HTERT RPE-1 (cell line): ENCODE measurements around the gene PLEKHG4B.
"Not testable (repeated sequence)": the region's sequence is repeated elsewhere in the genome, so short reads cannot be mapped to it uniquely, and the experiment has no call there.

ENCODE experiments used
- in situ Hi-C: fragments of 300-500 bp; cut with MboI; formaldehyde crosslinking; loops from 4 replicates; pipeline ENCODE4 v1.14.3; 2020; ENCODE audit warnings: low sequenced_read_pairs

PLEKHG4B gene

DNA sequence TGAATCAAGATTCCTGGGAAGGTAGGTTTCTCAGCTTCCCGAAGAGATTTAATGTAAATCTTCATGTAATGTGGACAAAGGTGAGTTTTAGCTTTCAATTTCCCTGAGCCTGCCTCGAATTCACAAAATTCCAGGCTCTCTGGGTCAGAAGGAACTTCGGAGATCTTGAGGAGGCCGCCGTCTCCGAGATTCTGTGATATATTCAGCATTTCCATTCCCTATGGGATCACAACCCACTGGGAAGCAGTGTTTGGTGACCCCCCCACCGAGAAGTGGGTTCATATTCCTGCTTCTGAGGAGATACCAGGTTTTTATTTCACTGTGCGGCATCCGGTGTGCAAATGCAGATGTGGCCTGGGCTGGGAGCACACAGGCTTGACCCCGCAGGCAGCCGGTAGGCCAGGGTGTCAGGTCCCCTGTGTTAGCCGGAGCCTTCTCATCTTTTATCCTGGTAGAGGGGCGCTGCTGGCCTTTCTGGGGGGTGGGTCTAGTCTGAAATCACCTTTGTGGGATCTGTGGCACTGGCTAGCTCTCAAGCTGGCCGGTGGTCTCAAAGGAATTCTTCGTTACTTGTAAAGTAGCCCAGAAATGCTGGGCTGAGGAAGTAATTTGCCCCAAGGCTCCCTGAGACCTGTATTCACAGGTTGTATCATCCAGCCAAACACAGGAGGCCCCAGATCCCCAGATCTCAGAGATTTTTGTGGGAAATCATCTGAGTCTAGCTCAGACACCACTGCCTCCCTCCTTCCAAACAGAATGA is 1.4 kb downstream of the PLEKHG4B start:
- in situ Hi-C loops = no loop called here

DNA sequence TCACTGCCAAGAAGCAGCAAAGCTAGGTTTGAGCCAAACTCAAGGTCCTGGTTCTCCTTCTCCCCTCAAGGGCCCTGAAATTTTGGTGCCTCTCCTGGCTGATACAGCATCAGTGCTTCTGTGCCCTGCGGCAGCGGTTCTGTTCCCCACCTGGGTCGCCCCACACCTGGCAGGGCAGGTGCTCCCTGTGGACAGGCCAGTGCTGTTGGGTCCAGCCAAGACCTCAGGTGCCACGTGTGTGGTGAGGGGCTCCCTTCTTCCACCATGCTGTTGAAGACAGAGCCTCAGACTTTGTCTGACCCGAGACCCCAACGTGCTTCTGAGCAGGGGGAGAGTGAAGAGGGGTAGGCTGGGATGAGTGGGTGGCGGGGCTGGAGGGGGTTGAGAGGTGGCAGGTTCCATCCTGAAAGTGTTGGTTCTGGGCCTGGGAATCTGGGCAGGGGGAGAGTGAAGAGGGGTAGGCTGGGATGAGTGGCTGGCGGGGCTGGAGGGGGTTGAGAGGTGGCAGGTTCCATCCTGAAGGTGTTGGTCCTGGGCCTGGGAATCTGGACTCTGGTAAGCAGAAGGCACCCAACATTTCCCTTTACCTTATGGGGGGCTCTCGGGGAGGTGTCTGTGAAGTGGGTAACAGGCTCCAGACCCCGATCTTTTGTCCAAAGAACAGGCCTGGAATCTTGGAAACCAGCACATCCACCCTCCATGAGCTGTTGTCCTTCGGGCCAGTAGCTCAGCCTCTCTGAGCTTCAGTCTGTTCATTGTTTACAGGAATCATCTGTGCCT is 2.3 kb downstream of the PLEKHG4B start:
- in situ Hi-C loops = no loop called here

DNA sequence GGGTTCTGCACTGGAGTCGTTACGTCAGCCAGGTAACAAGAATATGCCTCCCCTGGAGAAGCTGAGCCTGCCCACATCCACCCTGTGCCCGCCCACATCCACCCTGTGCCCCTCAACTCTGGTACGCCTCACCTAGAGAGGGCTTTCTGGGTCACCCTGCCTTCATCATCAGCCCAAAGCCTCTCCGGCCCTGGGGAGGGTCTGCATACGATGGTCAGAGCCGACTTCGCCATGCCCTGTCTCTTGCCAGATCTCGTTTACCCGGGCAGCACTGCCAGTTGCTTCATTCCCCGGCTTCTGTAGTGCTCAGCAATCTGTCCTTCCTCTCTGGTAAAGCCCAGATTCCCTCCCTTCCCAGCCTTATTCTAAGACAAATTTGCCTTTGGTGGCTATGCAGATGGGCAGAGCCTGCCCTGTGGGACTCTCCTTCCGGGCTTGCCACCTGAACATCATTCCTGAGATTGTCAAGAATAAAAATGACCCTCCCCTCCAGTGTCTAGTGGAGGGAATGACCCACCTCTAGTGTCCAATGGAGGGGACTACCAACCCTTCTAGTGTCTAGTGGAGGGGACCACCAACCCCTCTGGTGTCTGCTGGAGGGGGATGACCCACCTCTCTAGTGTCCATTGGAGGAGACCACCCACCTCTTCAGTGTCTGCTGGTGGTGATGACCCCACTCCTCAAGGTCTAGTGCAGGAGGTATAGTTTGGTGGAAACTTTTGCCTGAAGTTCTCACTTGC is 3.4 kb downstream of the PLEKHG4B start:
- in situ Hi-C loops = no loop called here

DNA sequence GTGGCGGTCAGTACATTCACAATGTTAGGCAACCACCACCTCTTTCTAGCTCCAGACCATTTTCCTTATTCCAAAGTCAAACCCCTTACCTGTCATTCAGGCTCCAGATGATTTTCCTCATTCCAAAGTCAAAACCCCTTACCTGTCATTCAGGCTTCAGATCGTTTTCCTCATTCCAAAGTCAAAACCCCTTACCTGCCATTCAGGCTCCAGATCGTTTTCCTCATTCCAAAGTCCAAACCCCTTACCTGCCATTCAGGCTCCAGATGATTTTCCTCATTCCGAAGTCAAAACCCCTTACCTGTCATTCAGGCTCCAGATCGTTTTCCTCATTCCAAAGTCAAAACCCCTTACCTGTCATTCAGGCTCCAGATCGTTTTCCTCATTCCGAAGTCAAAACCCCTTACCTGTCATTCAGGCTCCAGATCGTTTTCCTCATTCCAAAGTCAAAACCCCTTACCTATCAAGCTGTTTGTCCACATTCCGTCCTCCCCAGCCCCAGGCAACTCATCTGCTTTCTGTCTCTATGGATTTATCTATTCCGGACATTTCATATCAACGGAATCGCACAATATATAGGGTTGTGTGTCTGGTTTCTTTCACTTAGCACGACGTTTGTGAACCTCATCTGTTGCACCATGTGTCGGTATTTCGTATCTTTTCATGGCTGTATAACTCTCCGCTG is 5.2 kb downstream of the PLEKHG4B start:
- in situ Hi-C loops = no loop called here

DNA sequence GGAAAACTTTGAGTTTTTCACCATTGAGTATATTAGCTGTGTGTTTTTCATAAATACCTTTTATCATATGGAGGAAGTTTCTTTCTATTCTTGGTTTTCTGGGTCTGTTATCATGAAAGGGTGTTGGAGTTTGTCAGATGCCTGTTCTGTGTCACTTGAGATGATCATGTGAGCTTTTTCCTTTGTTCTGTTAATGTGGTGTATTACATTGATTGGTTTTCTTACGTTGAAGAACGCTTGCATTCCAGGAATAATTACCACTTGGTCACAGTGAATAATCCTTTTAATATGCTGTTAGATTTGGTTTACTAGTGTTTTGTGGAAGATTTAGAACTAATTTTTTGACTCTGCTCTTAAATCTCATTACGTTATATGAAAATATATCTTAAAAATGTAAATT is 7.8 kb downstream of the PLEKHG4B start:
- in situ Hi-C loops = no loop called here

DNA sequence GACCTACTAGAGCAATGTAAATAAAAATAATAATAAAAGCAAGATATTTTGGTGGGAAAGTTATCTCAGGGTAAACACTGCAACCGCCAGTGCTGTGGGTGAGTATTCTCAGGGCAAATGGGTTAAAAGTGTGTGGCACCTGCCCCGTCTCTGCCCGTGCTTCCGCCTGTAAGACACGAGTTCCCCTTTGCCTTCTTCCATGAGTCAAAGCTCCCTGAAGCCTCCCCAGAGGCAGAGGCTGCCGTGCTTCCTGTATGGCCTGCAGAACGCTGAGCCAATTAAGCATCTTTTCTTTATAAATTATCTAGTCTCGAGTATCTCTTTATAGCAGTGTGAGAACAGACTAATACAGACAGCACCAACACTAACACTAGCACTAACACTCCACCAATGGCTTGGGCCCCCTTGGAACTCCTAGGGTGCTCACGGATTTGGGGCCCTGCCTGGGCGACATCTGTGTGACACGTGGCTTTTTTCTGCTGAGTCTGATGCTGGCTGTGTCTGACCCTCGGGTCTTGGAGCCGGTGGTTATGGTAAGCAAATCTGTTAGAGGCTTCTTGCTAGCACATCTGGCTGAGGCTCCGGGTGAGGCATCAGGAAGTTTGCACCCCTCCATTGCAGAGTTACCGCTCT is 10.6 kb downstream of the PLEKHG4B start:
- in situ Hi-C loops = no loop called here

DNA sequence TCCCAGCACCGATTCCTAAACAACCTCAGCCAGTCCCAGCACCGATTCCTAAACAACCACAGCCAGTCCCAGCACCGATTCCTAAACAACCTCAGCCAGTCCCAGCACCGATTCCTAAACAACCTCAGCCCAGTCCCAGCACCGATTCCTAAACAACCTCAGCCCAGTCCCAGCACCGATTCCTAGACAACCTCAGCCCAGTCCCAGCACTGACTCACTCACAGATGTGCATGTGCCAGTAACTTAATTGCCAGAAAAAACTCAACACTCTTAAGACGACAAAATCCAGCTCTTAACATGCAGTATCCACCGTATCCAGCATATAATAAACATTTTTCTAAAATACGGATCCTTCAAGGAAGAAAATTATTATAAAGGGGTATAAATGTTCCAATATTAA is 12.1 kb downstream of the PLEKHG4B start:
- in situ Hi-C loops = not testable (repeated sequence)

DNA sequence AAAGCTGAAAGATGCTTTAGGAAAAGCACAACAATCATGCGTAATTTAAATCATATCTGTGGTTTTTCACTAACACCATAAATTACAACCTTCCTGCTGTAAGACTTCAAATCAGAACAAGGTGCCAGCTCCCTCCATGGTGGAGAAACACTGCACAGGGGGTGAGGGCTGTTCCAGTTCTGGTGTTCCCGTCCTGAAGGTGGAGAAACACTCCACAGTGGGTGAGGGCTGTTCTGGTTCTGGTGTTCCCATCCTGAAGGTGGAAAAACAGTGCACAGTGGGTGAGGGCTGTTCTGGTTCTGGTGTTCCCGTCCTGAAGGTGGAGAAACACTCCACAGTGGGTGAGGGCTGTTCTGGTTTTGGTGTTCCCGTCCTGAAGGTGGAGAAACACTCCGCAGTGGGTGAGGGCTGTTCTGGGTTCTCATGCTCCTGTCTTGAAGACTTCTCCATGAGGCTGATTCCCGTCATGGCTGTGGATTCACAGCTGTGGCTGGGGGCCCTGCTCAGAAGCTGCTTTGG is 12.9 kb downstream of the PLEKHG4B start:
- in situ Hi-C loops = no loop called here

DNA sequence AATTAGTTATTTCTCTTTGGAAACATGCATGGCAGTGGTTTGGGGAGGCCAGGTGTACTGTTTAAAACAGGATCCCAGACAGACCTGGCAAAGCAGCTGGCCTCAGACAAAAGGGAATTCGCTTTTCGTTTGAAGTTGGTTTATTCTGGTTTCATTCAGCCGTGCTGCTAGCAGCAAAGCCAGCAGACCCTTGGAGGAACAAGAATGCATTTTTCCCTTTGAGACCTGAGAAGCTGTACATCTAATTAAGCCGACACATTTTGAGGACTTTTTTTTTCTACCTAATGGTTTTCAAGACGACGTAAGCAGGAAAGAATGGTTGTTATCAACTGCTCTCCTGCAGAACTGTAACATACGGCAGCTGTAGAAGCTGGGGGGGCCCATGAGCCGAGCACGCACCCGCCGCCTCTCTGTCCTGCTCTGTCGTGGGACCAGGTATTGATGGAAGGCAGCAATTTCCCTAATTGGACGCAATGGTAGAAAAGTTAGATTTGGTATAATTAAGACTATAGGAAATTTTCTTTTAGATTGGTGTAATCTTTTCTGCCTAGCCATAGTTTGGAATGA is 13.6 kb downstream of the PLEKHG4B start:
- in situ Hi-C loops = no loop called here

DNA sequence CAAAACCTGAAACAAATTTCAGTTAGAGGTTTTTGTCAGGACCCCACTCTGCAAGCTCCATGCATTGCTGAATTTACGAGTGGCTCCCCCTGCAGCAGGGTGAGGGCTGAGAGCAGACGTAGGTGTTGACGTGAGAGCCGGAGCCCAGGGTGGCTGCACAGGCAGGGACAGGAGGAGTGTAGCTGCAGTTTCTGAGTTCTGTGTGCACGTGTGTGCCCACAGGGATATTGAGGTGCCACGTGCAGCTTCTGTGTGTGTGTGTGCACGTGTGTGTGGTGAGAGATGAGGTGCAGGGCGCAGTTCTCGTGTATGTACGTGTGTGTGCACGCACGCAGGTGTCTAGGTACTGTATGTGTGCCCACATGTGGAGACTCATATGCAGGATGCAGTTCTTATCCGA is 14.6 kb downstream of the PLEKHG4B start:
- in situ Hi-C loops = no loop called here

DNA sequence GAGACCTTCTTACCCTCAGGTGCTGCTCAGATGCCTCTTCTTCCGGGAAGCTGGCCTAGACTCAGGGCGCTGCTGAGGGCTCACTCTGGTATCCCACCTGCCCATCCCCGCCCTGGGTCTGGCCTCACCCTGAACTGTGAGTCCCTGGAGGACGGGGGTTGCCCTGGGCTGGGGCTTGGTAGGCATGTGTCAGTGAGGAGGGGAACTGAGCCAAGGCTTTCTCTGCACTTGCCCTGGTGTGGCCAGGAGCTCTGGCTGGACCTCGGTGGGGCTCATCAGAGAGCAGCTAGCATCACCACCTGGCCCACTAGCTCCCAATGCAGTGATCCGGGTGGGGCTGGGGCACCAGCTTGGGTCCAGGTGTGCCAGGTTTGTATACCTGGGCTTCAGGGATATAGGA is 15.6 kb downstream of the PLEKHG4B start:
- in situ Hi-C loops = no loop called here

DNA sequence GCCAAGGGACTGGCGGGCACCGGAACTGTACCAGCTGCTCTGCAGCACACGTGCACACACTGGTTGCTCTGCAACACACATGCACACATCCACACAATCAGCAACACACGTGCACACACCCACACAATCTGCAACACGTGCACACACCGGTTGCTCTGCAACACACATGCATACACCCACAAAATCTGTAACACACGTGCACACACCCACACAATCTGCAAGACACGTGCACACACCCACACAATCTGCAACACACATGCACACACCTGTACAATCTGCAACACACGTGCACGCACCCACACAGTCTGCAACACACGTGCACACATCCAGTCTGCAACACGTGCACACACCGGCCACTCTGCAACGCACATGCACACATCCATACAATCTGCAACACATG is 17.9 kb downstream of the PLEKHG4B start:
- in situ Hi-C loops = no loop called here

DNA sequence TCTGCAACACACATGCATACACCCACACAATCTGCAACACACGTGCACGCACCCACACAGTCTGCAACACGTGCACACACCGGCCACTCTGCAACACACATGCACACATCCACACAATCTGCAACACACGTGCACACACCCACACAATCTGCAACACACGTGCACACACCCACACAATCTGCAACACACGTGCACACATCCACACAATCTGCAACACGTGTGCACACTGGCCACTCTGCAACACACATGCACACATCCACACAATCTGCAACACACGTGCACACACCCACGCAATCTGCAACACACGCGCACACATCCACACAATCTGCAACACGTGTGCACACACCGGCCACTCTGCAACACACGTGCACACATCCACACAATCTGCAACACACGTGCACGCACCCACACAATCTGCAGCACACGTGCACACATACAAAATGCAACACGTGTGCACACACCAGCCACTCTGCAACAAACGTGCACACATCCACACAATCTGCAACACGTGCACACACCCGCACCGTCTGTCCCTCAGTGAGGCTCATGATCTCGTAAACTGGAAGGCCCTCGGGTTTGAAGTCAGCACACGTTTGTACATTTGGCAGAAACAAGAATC is 18.4 kb downstream of the PLEKHG4B start:
- in situ Hi-C loops = no loop called here

DNA sequence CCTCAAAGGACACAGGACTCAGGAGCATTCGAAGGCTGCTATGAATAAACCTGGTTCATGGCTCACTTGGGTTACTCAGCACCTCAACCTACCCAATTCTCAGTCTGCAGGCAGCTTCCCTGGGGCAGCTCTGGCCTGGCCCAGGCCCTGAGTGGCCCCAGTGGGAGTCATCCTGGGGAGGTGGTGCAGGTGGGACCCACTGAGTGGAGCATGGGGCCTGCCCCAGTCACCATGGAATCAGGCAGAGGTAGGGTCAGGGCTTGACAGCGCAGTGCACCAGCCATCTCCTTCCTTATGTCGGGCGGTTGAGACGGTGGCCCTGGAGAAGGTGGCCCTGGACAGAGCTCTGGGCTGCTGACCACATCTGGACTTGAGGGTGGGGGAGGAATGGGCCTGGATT is 19.2 kb downstream of the PLEKHG4B start:
- in situ Hi-C loops = no loop called here

DNA sequence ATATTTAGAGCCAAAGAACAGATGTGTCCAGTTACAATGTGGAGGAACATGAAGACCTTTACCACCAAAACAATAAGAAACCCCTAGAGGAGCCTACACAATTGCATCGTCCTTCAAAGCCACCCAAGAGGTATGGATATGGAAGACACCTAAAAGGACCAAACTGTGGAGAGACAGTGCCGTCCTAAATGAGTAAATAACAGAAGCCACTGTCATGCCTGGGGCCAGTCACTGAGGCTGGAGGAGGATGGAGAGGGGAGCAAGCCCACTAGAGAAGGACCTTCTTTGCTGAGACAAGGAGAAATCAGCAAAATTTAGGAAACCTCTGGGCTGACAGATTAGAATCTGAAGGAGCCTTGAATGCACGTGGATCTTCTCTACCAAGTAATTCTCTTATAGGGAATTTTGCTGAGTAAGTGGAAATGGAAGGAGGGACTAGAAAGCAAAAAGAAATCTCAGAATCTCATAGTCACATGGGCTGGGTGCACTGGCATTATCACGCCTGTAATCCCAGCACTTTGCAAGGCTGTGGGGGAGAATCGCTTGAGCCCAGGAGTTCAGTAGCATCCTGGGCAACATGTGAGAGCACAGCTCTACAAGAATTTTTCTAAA is 27.6 kb downstream of the PLEKHG4B start:
- in situ Hi-C loops = no loop called here

DNA sequence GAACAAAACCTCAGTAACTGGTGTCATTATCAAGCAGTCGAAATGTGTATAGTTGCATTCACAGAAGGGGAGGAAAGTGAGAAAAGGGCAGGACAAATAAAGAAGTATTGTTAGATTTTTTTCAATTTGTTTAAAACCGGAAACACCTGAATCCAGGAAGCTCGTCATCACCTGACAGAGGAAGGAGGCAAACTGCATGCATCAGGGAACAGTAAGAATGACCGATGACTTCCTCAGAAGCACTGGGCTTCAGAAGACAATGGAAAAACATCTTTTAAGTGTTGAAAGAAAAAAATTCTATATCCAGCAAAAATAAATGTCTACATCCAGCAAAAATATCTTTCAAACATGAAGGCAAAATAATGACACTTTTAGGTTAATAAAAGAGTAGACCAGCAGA is 29.5 kb downstream of the PLEKHG4B start:
- in situ Hi-C loops = no loop called here

DNA sequence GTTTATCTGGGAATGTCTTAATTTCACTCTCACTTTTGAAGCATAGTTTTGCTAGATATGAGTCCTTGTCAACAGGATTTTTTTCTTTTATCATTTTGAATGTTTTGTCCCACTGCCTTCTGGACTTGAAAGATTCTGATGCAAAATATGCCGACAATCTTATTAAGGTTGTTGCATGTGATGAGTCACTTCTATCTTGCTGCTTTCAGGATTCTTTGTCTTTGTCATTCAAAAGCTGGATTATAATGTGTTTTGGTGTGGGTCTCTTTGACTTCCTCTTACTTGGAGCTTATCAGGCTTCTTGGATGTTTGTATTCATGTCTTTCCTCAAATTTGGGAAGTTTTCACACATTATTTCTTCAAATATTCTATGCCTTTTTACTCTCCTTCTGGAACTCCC is 33.8 kb downstream of the PLEKHG4B start:
- in situ Hi-C loops = no loop called here

DNA sequence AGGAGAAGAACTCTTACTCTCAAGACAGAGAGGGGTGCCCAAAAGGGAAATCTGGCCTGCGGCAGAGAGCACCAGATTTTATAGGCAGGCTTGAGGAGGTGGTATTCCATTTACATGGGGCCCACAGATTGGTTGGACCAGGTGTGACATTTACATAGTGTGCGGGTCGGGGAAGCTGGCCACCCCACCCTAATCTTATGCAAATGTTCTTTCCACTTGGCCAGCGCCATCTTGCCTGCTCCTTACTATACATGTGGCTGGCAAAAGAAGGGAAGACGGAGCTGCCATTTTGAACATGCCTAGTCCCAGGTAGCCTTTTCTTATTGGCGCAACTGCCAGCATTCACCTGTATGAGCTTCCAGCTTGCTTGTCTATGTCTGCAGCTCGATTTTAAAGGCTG is 34.8 kb downstream of the PLEKHG4B start:
- in situ Hi-C loops = no loop called here

DNA sequence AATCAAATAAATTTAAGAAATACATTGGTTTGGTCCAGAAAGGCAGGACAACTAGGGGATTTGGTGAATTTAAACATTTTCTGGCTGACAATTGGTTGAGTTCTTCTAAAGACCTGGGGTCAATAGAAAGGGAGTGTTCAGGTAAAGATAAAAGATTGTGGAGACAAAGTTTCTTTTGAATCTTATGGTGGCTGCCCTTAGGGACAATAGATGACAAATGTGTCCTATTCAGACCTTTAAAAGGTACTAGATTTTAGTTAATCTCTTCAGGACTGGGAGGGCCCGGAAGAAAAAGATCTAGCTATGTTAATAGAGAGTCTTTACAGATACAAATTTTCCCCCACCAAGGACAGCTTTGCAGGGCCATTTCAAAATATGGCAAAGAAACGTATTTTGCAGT is 35.9 kb downstream of the PLEKHG4B start:
- in situ Hi-C loops = no loop called here
